ENCODE results near the gene GALM.
"Not testable (repeated sequence)": the region's sequence is repeated elsewhere in the genome, so short reads cannot be mapped to it uniquely, and the experiment has no call there.

Gene GALM

DNA sequence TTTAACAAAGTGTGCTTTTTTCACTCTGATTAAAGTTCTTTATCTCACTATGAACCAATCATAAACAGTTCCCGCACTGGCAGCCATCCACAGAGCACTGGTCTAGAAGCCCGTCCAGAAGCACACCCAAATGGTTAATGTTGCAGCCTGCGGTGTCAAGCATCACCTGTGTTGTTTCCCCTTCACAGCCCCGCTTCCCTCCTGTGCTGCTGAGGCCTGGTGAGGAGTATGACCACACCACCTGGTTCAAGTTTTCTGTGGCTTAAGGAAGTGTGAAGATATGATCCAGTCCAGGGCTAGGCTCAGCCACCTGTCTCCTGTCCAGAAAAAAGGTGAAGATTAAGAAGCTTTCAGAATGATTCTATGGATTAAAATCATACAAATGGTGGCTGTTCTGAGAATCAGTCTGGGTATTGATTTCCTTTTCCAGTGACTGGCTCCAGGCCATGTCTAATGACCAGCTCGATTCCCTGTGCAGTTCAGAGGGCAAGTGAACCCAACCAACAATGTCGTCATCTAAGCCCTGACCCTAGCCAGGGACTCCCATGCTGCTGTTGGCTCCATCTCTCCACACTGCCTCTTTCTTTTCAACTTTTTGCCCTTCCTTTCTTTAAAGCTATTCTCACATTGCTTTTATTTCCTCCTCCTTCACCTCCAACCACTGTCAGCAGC, 67.5 kb downstream of the GALM start:
- no peak overlapping the region for H3K4me3 ChIP-seq (ENCODE audit: low read depth, low read length)
- TF ChIP-seq, protein P1, sequence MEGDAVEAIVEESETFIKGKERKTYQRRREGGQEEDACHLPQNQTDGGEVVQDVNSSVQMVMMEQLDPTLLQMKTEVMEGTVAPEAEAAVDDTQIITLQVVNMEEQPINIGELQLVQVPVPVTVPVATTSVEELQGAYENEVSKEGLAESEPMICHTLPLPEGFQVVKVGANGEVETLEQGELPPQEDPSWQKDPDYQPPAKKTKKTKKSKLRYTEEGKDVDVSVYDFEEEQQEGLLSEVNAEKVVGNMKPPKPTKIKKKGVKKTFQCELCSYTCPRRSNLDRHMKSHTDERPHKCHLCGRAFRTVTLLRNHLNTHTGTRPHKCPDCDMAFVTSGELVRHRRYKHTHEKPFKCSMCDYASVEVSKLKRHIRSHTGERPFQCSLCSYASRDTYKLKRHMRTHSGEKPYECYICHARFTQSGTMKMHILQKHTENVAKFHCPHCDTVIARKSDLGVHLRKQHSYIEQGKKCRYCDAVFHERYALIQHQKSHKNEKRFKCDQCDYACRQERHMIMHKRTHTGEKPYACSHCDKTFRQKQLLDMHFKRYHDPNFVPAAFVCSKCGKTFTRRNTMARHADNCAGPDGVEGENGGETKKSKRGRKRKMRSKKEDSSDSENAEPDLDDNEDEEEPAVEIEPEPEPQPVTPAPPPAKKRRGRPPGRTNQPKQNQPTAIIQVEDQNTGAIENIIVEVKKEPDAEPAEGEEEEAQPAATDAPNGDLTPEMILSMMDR (IDR thresholded peaks at IDR 0.05; ENCODE audit: control insufficient read depth, extremely low read depth, insufficient read depth) = no peak
- DNase-seq (ENCODE audit: low read depth) = no peak

DNA sequence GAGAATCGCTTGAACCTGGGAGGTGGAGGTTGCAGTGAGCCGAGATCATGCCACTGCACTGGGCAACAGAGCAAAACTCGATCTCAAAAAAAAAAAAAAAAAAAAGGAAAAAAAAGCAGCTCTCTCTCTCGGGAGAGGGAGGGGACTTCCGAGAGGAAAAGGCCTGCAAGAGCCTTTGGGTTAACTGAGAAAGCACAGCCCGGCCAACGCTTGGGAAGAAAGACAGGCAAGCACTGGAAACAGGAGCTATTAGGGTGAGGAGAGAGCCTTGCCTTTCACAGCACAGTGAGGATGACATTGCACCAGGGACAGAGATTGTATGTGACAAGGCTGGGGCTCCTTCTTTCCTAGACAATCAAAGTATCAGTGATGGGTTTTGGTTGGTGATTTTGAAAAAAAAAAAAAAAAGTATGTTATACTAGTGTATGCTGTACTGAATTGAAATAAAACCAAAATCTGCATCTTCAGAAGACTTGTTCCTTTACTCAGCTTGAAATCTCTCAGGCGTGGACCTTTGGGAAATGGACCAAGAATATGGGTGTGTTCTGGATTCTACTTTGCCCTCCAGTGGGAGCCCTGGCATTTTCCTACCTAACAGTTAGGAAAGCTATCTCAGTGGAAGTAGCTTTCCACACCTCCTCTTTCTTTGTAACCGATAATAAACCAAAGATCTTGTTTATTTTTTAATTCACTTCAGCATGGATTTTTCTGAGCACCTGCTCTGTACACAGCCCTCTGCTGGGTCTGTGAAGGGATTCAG, 68.6 kb downstream of the GALM start:
- TF ChIP-seq, protein P1 (IDR thresholded peaks at IDR 0.05; ENCODE audit: control insufficient read depth, extremely low read depth, insufficient read depth) = no peak
- no peak for DNase-seq (ENCODE audit: low read depth)
- no peak overlapping the region for H3K4me3 ChIP-seq (ENCODE audit: low read depth, low read length)

DNA sequence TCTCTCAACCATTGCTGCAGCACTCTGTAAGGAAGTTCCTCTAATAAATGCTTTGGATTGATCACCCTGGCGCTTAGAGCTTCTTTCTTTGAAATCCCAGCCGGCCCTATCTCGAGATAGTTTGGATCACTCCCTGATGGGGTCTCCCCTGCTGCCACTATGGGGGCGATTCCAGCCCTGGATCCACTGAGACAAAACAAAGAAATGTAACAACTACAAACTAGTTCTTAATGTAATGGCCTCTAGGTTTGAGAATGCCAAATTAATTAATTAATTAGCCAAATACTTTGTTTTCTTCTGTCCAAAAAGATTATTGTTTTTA, 70.0 kb downstream of the GALM start:
- DNase-seq (ENCODE audit: low read depth) = no peak
- TF ChIP-seq, protein P1 (IDR thresholded peaks at IDR 0.05; ENCODE audit: control insufficient read depth, extremely low read depth, insufficient read depth) = no peak

DNA sequence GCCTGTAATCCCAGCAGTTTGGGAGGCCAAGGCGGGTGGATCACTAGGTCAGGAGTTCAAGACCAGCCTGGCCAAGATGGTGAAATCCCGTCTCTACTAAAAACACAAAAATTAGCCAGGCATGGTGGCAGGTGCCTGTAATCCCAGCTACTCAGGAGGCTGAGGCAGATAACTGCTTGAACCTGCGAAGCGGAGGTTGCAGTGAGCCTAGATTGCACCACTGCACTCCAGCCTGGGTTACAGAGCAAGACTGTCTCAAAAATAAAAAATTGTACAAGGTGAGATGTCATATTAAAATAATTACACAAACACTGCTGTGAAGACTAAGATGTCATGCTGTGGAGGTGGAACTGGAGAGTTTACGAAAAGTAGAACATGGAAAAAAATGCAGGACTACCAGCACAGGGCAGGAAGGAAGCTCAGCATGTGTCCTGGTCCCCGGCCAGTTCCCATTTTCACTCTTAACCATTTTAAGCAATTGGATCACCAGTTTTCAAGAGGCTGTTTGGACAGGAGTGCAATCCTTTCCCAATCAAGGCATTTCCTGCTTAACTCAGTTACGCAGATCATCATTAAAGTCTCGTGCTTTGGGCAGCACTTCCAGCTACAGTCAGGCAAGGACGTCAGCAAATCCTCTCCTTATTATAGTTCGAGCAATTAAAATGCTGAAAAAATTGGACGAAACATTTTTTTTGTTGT, 71.2 kb downstream of the GALM start:
- H3K4me3 ChIP-seq (ENCODE audit: low read depth, low read length); DNase-seq (ENCODE audit: low read depth): not testable (repeated sequence)

More for the DNA sequence above, 70.0 kb downstream of the GALM start:
- H3K4me3 ChIP-seq (ENCODE audit: low read depth, low read length) = no peak overlapping the region

DNA sequence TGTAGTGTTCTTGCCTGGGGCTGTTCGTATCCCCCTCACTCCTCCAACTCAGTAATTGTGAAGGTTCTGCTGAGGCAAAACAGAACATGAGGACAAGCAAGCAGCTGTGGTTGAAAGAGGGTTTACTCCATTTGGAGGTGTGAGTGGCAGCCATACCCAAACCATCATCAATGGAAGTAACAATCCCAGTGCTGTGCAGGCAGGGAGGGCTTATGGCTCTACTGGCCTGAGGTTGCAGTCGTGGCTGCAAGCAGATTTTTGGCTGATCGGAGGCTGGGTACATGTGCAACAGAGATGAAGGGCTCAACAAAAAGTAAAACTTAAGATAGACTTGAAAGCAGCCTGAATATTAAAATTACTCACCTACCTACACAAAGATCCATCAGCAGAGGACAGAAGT, 72.0 kb downstream of the GALM start:
- TF ChIP-seq, protein P1 (IDR thresholded peaks at IDR 0.05; ENCODE audit: control insufficient read depth, extremely low read depth, insufficient read depth) = no peak
- no peak overlapping the region for H3K4me3 ChIP-seq (ENCODE audit: low read depth, low read length)
- DNase-seq (ENCODE audit: low read depth) = no peak

DNA sequence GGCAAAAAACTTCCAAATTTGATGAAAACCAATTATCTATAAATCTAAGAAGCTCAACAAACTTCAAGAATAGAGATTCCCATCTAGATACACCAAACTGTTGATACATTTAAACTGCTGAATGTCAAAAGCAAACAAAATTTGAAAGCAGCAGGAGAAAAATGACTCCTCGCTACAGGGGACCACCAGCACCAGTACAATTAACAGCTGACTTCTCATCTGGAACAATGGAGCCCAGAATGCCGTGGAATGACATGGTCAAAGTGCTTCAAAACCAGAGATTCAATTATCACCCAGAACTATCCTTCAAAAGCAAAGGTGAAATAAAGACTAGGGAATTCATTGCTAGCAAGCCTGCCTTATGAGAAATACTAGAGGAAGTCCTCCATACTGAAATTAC, 73.6 kb downstream of the GALM start:
- TF ChIP-seq, protein P1 (IDR thresholded peaks at IDR 0.05; ENCODE audit: control insufficient read depth, extremely low read depth, insufficient read depth) = no peak
- H3K4me3 ChIP-seq (ENCODE audit: low read depth, low read length) = no peak overlapping the region
- no peak for DNase-seq (ENCODE audit: low read depth)

Data from LNCaP clone FGC (cell line).